Measurements from ENCODE around the gene PSMB3. TPM values are rescaled to one million over a fixed set of nuclear protein-coding genes. Genes with fewer than 3 reads are reported as not detected.

The PSMB3 gene
- total and polyA plus RNA-seq, 7 donors: 135 to 280 (median 198) TPM

DNA sequence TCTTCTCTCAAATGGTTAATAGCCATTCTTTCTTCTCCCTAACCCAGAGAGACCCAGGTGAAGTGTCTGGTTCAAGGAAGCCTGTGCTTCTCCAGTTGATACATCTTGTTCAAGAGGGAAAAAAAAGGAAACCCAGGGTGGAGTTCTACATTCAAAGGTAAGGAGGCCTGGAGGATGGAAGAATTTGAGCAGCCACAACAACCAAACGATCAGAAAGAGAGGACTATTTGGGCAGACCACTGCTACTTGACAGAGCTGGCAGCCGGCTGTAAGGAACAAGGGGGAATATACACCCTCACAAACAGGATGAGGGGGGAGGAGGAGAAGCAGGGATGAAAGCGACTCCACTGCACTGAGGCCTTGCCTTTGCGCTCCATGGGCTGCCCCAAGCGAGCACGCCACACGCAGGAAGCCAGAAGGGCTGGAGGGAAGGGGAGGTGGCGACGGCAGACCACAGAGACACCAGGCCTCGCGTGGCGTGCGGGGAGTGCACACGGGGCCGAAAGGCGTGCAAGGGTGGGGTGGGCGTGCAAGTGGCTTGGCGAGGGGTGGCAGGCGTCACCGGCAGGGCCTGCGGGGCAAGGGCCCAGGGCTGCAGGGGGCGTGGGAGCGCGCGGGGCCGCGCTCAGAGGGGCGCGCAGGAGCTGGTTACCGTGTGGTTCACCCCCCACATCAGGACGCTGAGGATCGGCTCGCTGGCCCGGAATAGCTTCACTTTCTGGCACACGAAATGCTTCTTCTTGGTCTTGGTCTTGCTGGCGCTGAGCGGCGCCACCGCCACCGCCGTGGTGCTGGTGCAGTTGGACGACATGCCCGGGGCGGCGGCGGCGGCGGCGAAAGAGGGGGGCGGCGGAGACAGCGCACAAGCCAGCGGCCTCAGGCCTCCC is 46.3 kb downstream of the PSMB3 start:
- no peaks in the 10 kb centered on the region for H3K9me3 ChIP-seq
- 0% methylated on average over 53 of the region's 53 CpGs for WGBS, 2 donors
- no peaks in the 10 kb centered on the region for H3K27me3 ChIP-seq
- TF ChIP-seq POLR2AphosphoS5 (IDR thresholded peaks at IDR 0.05): peak in 2 of 4 donors; percentile 13 to 26
- TF ChIP-seq, protein P1, sequence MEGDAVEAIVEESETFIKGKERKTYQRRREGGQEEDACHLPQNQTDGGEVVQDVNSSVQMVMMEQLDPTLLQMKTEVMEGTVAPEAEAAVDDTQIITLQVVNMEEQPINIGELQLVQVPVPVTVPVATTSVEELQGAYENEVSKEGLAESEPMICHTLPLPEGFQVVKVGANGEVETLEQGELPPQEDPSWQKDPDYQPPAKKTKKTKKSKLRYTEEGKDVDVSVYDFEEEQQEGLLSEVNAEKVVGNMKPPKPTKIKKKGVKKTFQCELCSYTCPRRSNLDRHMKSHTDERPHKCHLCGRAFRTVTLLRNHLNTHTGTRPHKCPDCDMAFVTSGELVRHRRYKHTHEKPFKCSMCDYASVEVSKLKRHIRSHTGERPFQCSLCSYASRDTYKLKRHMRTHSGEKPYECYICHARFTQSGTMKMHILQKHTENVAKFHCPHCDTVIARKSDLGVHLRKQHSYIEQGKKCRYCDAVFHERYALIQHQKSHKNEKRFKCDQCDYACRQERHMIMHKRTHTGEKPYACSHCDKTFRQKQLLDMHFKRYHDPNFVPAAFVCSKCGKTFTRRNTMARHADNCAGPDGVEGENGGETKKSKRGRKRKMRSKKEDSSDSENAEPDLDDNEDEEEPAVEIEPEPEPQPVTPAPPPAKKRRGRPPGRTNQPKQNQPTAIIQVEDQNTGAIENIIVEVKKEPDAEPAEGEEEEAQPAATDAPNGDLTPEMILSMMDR (IDR thresholded peaks at IDR 0.05): no peak
- H3K36me3 ChIP-seq: peaks cover 15 to 29% (median 26%) of the 10 kb centered on the region in 4 donors
- peak overlapping the region; percentile 99 to 100 (median 100) for H3K27ac ChIP-seq
- peak overlapping the region; percentile 56 to 96 (median 76) for H3K4me3 ChIP-seq
- H3K4me1 ChIP-seq: peaks cover 0 to 38% (median 27%) of the 10 kb centered on the region in 4 donors
- DNase-seq: peak; percentile 77
- intact Hi-C loops (cut with DNase I): loop anchor here (1.0 kb wide), 1 partner anchor 69 kb away; the partner anchor contains the start of gene CISD3

DNA sequence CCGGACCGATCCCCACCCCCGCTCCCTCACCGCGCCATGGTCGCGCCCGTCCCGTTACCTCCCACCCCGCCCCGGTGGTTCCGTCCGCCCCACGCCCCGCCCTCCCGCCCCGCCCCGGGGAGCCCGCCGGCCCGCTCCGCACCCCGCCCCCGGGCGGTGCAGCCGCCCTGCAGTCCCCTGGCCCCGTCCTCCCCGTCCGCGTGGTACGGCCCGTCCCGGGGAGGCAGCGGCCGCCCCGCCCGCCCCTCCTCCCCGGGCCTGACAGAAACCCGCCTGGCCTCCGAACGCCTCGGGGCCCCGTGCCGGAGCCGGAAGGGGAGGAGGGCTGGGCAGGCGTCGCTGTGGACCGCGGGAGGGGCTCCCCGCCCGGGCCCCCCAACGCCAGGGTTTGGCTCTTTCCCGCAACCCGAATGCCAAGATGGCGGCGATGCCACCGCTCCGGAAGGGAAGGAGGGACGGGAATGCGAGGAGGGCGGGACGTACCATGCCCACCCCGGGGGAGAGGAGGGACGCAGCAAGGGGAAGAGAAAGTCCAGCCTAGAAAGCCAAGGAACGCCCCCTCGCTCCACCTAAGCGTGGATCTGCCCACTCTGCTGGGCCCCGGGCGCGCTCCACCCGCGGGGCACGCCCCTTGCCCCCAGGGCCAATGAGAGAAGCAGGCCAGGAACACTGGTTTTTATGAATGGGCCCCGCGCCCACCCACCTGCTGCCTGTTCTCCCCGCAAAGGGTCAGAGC is 47.1 kb downstream of the PSMB3 start, which contains the start of gene PIP4K2B:
PIP4K2B (minus strand) TSS at position 56 of the 736 bp plus-strand sequence. CDS start 132 bp downstream, outside the sequence.
- WGBS, 2 donors: 0 to 1% methylated on average over 76 of the region's 76 CpGs
- peak; percentile 99 for DNase-seq
- no peaks in the 10 kb centered on the region for H3K27me3 ChIP-seq
- peaks cover 18 to 37% (median 33%) of the 10 kb centered on the region in 4 donors for H3K36me3 ChIP-seq
- no peaks in the 10 kb centered on the region for H3K9me3 ChIP-seq
- H3K27ac ChIP-seq: peak within 1 kb of the TSS; percentile 99 to 100 (median 100)
- peak within 1 kb of the TSS; percentile 56 to 96 (median 76) for H3K4me3 ChIP-seq
- intact Hi-C loops (cut with DNase I): loop anchor here (1.0 kb wide), 1 partner anchor 69 kb away; the partner anchor contains the start of gene CISD3
- peaks cover 0 to 38% (median 27%) of the 10 kb centered on the region in 4 donors for H3K4me1 ChIP-seq
- TF ChIP-seq EP300 (IDR thresholded peaks at IDR 0.05): no peak
- peak; percentile 36 to 79 (median 76) for TF ChIP-seq POLR2AphosphoS5 (IDR thresholded peaks at IDR 0.05)
- TF ChIP-seq, protein P1 (IDR thresholded peaks at IDR 0.05): no peak

DNA sequence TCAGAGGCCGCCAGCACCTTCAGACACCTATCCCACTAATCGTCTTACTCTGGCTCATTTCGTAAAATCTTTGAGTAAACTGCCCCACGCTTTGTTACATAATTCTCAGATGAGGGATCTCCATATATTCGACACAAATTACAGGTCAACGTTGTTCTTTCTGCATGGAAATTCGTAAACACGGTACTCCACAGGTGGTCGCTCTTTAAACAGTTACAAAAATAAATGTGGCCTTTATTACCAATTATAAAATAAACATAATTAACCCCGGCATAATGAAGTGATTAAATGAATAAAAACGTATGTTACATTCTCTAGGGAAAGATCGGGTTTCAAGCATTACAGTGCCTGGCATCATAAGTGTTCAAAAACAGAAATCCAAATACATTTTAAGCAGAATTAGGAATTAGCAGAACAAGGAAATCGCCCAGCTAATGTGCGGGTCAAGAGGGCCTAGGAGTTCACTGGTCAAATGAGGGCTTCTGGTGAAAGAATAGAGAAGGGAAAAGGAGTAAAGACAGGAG is 47.8 kb downstream of the PSMB3 start:
- Histone ChIP-seq H3K27ac (peak overlapping the region; percentile 99 to 100 (median 100)), H3K36me3 (peaks cover 21 to 43% (median 38%) of the 10 kb centered on the region in 4 donors), H3K27me3 (no peaks in the 10 kb centered on the region), H3K4me1 (peaks cover 0 to 38% (median 27%) of the 10 kb centered on the region in 4 donors), H3K4me3 (peak overlapping the region; percentile 56 to 96 (median 76)), H3K9me3 (no peaks in the 10 kb centered on the region)
- intact Hi-C loops (cut with DNase I): no loop called here
- no peak for DNase-seq
- WGBS, 2 donors: 16 to 23% methylated on average over 14 of the region's 14 CpGs
- no peak for TF ChIP-seq POLR2AphosphoS5 (IDR thresholded peaks at IDR 0.05)
- TF ChIP-seq, protein P1 (IDR thresholded peaks at IDR 0.05): no peak
- TF ChIP-seq POLR2A (IDR thresholded peaks at IDR 0.05): no peak
- no peak for TF ChIP-seq EP300 (IDR thresholded peaks at IDR 0.05)

DNA sequence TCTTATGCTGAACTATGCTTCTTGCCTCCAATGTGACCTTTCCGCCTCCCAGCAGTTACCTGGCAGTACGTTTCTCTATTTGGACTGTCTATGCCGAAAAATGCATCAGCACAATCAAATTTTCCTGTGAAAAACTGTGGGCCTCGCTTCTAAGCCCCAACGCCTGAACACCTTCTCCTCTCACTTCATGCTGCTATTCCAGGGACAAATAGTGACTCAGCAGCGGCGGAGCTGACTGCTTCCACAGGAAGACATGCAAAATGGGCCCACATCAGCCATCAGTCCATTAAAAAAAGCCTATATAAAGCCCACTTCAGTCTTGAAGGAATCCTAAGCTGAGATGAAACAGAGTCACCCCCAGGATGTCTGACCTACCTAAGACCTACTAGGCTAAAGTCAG is 57.3 kb downstream of the PSMB3 start:
- no peaks in the 10 kb centered on the region for H3K27me3 ChIP-seq
- intact Hi-C loops (cut with DNase I): no loop called here
- DNase-seq: no peak
- H3K4me1 ChIP-seq: no peaks in the 10 kb centered on the region
- no peak overlapping the region for H3K4me3 ChIP-seq
- peaks cover 55 to 100% (median 70%) of the 10 kb centered on the region in 4 donors for H3K36me3 ChIP-seq
- no peak overlapping the region for H3K27ac ChIP-seq
- TF ChIP-seq, protein P1 (IDR thresholded peaks at IDR 0.05): no peak
- no peak for TF ChIP-seq POLR2A (IDR thresholded peaks at IDR 0.05)
- TF ChIP-seq EP300 (IDR thresholded peaks at IDR 0.05): no peak
- TF ChIP-seq POLR2AphosphoS5 (IDR thresholded peaks at IDR 0.05): no peak
- 96 to 97% methylated on average over 7 of the region's 7 CpGs for WGBS, 2 donors
- no peaks in the 10 kb centered on the region for H3K9me3 ChIP-seq

Small RNAs within 50 kb of the gene (small RNA-seq; reads per million reads assigned to genes)
- gene MIR4726 (0 to 0.12 (median 0) reads per million in 3 donors), gene RNA5SP440 (2.2 to 2.4 (median 2.3) reads per million in 3 donors), gene RNU6-866P (0 reads per million in 3 donors)

Other genes starting within 250 kb of the PSMB3 start
- gene SRCIN1, start 146.8 kb upstream of the PSMB3 start, total RNA-seq: 1 to 10 TPM in 3 of 4 donors, under 1 TPM in 1; 0.81 to 9.4 (median 1.7) TPM
- gene SRCIN1, start 146.8 kb upstream of the PSMB3 start, polyA plus RNA-seq: 1 to 10 TPM in 2 of 3 donors, not detected in 1; 1.1 to 1.2 TPM
- 1 to 10 TPM in 2 of 4 donors, under 1 TPM in 2; 0.36 to 2.8 (median 1.3) TPM for gene EPOP, start 77.8 kb upstream of the PSMB3 start, total RNA-seq
- 1 to 10 TPM in 1 of 3 donors, not detected in 2; 2.4 TPM for gene EPOP, start 77.8 kb upstream of the PSMB3 start, polyA plus RNA-seq
- 10 to 100 TPM; 48.9 to 90.3 (median 69.9) TPM for gene MLLT6, start 47.5 kb upstream of the PSMB3 start, total RNA-seq
- 10 to 100 TPM; 15.3 to 86.5 (median 16.2) TPM for gene MLLT6, start 47.5 kb upstream of the PSMB3 start, polyA plus RNA-seq
- 10 to 100 TPM in 3 of 4 donors, 1 to 10 TPM in 1; 9.2 to 19.3 (median 14.6) TPM for gene CISD3, start 22.4 kb upstream of the PSMB3 start, total RNA-seq
- 100 to 1,000 TPM; 104 to 115 (median 108) TPM for gene CISD3, start 22.4 kb upstream of the PSMB3 start, polyA plus RNA-seq
- gene PCGF2, start 4.4 kb upstream of the PSMB3 start, total RNA-seq: 1 to 10 TPM; 4.3 to 8.9 (median 5.6) TPM
- 10 to 100 TPM; 19.6 to 32.6 (median 22.8) TPM for gene PCGF2, start 4.4 kb upstream of the PSMB3 start, polyA plus RNA-seq
- gene PIP4K2B, start 46.8 kb downstream of the PSMB3 start, total RNA-seq: 10 to 100 TPM; 44.1 to 50.1 (median 44.6) TPM
- 10 to 100 TPM in 1 of 3 donors, 1 to 10 TPM in 2; 5.1 to 21.6 (median 6.6) TPM for gene PIP4K2B, start 46.8 kb downstream of the PSMB3 start, polyA plus RNA-seq
- gene CWC25, start 72.6 kb downstream of the PSMB3 start, total RNA-seq: 10 to 100 TPM; 15.6 to 32.4 (median 17.3) TPM
- gene CWC25, start 72.6 kb downstream of the PSMB3 start, polyA plus RNA-seq: 10 to 100 TPM; 11.3 to 16.4 (median 11.4) TPM
- gene RPL23, start 101.0 kb downstream of the PSMB3 start, total RNA-seq: 1,000 to 10,000 TPM; 1,692 to 2,841 (median 2,464) TPM
- 1,000 to 10,000 TPM; 2,289 to 3,780 (median 2,728) TPM for gene RPL23, start 101.0 kb downstream of the PSMB3 start, polyA plus RNA-seq
- 10 to 100 TPM; 27.6 to 64.8 (median 42.2) TPM for gene LASP1, start 117.3 kb downstream of the PSMB3 start, total RNA-seq
- gene LASP1, start 117.3 kb downstream of the PSMB3 start, polyA plus RNA-seq: 100 to 1,000 TPM; 122 to 205 (median 182) TPM
- not detected for gene FBXO47, start 214.7 kb downstream of the PSMB3 start, total RNA-seq
- not detected for gene FBXO47, start 214.7 kb downstream of the PSMB3 start, polyA plus RNA-seq